Anterior cingulate cortex (tissue), 58 donors: ENCODE results near the gene S1PR4.
"Not testable (repeated sequence)": the region's sequence is repeated elsewhere in the genome, so short reads cannot be mapped to it uniquely, and the experiment has no call there.

Source experiments
- DNase-seq, 58 donors: peaks; one replicate each; lab custom pipeline; 2025; lab: John Stamatoyannopoulos, UW

The S1PR4 gene

GRCh38 chr19:3151563-3152418 lies 26.8 kb upstream of the S1PR4 start:
- no peak for DNase-seq

DNA sequence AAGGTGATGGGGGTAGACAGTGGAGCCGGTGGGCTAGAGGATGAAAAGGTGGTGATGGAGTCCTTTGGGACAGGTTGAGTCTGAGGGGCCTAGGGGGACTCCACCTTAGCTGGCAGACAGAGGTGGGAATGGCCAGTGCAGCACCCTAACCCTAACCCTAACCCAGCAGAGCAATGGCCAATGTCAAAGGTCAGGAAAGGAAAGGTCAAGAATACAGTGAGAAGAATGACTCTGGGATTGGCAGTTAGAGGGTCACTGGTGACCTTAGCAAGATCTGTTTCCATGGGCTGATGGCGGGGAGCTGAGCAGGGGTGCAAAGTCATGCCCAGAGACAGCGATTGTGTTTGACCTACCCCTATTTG lies 26.2 kb upstream of the S1PR4 start:
- no peak for DNase-seq

DNA sequence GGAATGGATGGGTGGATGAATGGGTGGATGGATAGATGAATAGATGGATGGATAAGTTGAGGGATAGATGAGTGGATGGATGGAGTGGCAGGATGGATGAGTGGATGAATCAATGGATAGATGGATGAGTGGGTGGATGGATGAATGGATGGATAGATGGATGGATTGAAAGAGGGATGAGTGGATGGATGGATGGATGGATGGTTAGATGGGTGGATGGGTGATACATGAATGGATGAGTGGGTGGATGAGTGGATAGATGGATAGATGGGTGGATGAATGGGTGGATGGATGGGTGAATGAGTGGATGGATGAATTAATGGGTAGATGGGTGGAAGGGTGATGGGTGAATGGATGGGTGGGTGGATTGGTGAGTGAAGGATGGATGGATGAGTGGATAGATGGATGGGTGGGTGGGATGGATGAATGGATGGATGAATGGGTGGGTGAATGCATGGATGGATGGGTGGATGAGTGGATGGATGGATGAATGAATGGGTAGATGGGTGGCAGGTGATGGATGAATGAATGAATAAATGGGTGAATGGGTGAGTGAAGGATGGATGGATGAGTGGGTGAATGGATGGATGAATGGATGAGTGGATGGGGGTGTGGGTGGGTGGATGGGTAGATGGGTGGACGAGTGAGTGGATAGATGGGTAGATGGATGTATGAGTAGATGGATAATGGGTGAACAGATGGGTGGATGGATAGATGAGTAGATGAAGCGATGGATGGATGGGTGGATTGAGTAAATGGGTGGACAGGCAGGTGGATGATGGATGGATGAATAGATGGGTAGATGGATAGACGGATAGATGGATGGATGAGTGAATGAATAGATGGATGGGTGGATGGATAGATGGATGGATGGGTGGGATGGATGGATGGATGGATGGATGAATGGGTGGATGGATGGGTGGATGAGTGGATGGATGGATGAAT lies 25.0 kb upstream of the S1PR4 start:
- no peak for DNase-seq

- not testable (repeated sequence) for DNase-seq
These were observed 24.1 kb upstream of the S1PR4 start for GRCh38 chr19:3154447-3154846.

DNA sequence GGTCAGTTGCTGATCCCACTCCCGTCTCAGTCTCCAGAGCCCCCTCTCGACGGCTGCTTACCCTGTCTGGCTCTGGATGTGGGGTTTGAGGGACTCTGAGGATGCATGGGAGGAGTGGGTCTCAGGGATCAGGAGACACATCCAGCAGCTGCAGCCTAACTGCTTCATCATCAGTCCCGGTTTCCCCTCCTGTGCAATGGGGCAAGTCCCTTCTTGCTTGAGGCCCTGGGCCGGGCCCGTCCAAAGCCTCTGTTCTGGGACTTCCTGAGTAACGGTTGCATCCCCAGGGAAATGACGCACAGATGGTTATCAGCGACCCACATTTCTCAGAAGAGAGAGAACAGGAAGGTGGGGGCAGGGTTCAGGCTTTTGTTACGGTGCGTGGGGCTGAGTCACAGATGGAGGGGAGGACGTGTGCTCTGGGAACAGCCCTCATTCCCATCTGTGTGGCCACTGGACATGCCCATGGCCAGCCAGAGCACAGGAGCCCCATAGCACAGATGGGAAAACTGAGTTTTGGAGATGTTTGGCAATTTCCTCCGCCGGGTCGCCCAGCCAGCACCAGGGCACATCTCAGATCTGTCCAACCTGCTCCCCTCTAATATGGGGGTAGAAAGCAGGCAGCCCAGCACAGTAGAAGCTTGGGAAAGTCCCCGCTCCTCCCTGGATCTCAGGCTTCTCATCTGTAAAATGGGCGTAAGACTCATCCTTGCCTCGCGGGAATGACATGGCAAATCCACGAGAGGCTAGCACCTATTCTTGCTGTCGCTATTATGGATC lies 23.4 kb upstream of the S1PR4 start:
- no peak for DNase-seq

GRCh38 chr19:3157096-3157845 lies 21.3 kb upstream of the S1PR4 start:
- no peak for DNase-seq

DNA sequence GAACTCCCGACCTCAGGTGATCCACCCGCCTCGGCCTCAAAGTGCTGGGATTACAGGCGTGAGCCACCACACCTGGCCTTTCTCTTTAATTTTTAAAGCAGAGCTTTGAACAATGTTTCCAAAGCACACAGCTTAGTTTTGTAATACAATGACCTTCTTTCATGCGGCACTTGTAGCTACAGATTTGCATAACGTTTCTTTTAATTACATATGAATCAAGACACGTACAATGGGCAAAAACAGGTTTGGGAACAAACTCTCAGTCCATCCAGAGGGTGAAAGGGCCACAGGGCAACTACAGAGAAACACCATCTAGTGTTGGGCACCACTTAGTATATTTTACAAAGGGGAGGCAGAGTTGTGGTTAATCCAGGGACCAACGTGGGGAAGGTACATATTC lies 19.0 kb upstream of the S1PR4 start:
- DNase-seq, result no peak

GRCh38 chr19:3160219-3160618 lies 18.4 kb upstream of the S1PR4 start:
- no peak for DNase-seq

DNA sequence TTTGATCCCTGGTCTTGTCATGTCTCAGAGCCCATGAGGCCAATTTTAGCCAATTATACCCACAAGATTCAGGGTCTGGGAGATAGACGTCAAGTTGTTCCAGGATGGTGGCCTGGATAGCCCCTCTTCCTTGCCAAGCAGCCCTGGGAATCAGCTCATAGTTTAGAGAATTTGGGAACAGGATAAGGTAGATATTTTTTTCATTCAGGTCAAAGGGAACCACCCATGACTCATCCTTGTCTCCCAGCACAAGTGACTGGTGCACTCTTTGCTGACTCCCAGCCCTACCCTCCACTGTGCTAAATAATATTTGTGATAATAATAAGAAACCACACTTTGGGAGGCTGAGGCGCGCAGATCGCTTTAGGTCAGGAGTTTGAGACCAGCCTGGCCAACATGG lies 17.1 kb upstream of the S1PR4 start:
- DNase-seq, result no peak

DNA sequence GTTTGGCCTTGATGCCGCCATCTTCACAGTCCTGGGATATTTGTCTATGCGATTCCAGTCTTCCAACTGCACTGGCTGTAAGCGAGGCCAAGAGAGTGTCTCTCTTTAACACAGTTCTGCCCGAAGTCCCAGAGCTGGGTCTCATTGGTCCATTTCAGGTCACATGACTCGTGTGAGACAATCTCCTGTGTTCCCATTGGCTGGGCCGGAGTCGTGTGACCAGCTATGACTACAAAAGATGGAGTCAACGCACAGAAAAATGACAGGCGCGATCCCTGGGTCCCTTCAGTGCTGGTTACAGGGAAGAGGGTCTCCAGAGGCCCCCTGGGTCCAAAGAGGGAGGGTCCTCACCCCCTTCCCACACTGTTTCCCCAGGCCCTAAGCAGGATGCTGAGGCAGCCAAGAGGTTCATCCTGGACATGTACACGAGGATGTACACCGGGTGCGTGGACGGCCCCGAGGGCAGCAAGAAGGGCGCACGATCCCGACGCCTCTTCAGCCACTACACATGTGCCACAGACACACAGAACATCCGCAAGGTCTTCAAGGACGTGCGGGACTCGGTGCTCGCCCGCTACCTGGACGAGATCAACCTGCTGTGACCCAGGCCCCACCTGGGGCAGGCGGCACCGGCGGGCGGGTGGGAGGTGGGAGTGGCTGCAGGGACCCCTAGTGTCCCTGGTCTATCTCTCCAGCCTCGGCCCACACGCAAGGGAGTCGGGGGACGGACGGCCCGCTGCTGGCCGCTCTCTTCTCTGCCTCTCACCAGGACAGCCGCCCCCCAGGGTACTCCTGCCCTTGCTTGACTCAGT lies 15.9 kb upstream of the S1PR4 start:
- no peak for DNase-seq

GRCh38 chr19:3163230-3163886 lies 15.2 kb upstream of the S1PR4 start:
- peak in 41 of 58 donors; percentile 3 to 67 (median 25) for DNase-seq

GRCh38 chr19:3163943-3164342 lies 14.6 kb upstream of the S1PR4 start:
- DNase-seq, result no peak

DNA sequence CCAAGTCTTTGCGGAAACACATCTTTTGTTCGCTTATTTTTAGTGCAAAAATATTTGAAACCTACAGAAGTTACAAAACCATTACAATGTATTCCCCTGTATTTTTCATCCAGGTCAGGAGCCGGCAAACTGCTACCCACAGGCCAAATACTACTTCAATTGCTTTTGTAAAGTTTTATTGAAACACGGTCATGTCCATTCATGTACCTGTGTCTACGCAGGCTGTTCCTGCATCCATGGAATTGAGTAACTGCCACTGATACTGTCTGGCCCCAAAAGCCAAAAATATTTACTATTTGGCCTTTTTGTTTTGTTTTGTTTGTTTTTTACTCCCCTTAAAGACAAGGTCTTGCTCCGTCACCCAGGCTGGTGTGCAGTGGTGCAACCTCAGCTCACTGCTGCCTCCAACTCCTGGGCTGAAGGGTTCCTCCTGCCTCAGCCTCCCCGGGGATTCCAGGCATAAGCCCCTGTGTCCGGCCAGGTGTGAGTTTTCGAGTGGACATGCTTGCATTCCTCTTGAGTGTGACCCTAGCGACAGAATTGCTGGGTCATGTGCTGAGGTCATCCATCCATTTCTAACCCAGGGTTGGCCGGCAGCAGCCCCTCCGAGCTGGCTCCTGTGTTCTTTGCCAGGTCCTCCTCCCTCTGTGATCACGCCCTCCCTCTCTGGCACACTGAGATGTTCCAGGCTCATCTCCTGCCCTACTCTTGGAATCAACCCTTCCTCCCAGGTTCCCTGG lies 10.9 kb upstream of the S1PR4 start:
- no peak for DNase-seq

- DNase-seq, result no peak
These were observed 6.5 kb upstream of the S1PR4 start for GRCh38 chr19:3171894-3172672.

DNA sequence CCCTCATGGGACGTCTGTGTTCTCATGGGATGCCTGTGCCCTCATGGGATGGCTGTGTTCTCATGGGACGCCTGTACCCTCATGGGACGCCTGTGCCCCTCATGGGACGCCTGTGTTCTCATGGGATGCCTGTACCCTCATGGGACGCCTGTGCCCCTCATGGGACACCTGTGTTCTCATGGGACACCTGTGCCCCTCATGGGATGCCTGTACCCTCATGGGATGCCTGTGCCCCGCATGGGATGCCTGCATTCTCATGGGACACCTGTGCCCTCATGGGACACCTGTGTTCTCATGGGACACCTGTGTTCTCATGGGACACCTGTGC lies 5.9 kb upstream of the S1PR4 start:
- DNase-seq, result not testable (repeated sequence)

- no peak for DNase-seq
These were observed 2.5 kb upstream of the S1PR4 start for GRCh38 chr19:3175781-3176714.
